HT1080 (cell line): ENCODE measurements around the gene ZSCAN5C. TPM values are rescaled to one million over a fixed set of nuclear protein-coding genes. Genes with fewer than 3 reads are reported as not detected.
"Not testable (repeated sequence)": the region's sequence is repeated elsewhere in the genome, so short reads cannot be mapped to it uniquely, and the experiment has no call there.

Experiments
- DNase-seq: peaks from one replicate; pipeline ENCODE4 v3.0.0-alpha.2; 2015; ENCODE audit warnings: low read depth
- total RNA-seq: library from RNA; depleted of rRNA; stranded (reverse); fragments of >200 nt; shearing (Covaris generic); gene quantifications from 2 replicates; pipeline ENCODE4 v1.2.3, GENCODE V29; 2014

Gene ZSCAN5C
- total RNA-seq, 1 experiment from 2014 or later, result not detected

- no peak for DNase-seq
Measured at GRCh38 chr19:56191115-56191514, 11.0 kb upstream of the ZSCAN5C start.

- DNase-seq, result no peak
Measured at GRCh38 chr19:56191711-56192110, 10.4 kb upstream of the ZSCAN5C start.

- DNase-seq, result no peak
Measured at GRCh38 chr19:56193981-56194640, 8.0 kb upstream of the ZSCAN5C start.

GRCh38 chr19:56197646-56198045 is 4.4 kb upstream of the ZSCAN5C start, which contains the start of gene ZSCAN5B:
Gene ZSCAN5B, minus strand, starts transcription at chr19:56197783. Its CDS starts 4,731 bp downstream, at chr19:56193052.
- DNase-seq, result not testable (repeated sequence)

- DNase-seq, result no peak
Measured at GRCh38 chr19:56199687-56200086, 2.4 kb upstream of the ZSCAN5C start.

GRCh38 chr19:56207581-56207980 is 5.5 kb downstream of the ZSCAN5C start:
- DNase-seq, result not testable (repeated sequence)

GRCh38 chr19:56209091-56209490 is 7.0 kb downstream of the ZSCAN5C start:
- no peak for DNase-seq

GRCh38 chr19:56210036-56210435 is 8.0 kb downstream of the ZSCAN5C start:
- DNase-seq, result not testable (repeated sequence)

- DNase-seq, result no peak
Measured at GRCh38 chr19:56211718-56212117, 9.6 kb downstream of the ZSCAN5C start.

- no peak for DNase-seq
Measured at GRCh38 chr19:56217039-56217949, 15.2 kb downstream of the ZSCAN5C start.

GRCh38 chr19:56218961-56219360 is 16.9 kb downstream of the ZSCAN5C start:
- peak; percentile 4 for DNase-seq

GRCh38 chr19:56221442-56221841 is 19.4 kb downstream of the ZSCAN5C start:
- not testable (repeated sequence) for DNase-seq

- no peak for DNase-seq
Measured at GRCh38 chr19:56221851-56222250, 19.8 kb downstream of the ZSCAN5C start.

- no peak for DNase-seq
Measured at GRCh38 chr19:56222901-56223300, 20.8 kb downstream of the ZSCAN5C start.

- DNase-seq, result no peak
Measured at GRCh38 chr19:56223481-56223880, 21.4 kb downstream of the ZSCAN5C start.

- DNase-seq, result peak; percentile 60
Measured at GRCh38 chr19:56245121-56245740, 43.2 kb downstream of the ZSCAN5C start.

- DNase-seq, result not testable (repeated sequence)
Measured at GRCh38 chr19:56245764-56246163, 43.7 kb downstream of the ZSCAN5C start.

- not testable (repeated sequence) for DNase-seq
Measured at GRCh38 chr19:56248736-56249338, 46.8 kb downstream of the ZSCAN5C start.

- DNase-seq, result peak; percentile 70
Measured at GRCh38 chr19:56252699-56253422, 50.8 kb downstream of the ZSCAN5C start.

GRCh38 chr19:56253737-56254136 is 51.7 kb downstream of the ZSCAN5C start:
- peak; percentile 39 for DNase-seq

- no peak for DNase-seq
Measured at GRCh38 chr19:56258272-56258671, 56.2 kb downstream of the ZSCAN5C start.
